GM12801 (cell line): ENCODE measurements around the gene HECA.

Experiments used
- TF ChIP-seq, protein P1 (sequence below): IDR thresholded peaks from one replicate; pipeline ENCODE4 v1.5.1; 2011; ENCODE audit warnings: control low read depth; ENCODE audit not compliant: insufficient read length; ENCODE audit errors: extremely low read depth

Gene HECA

DNA sequence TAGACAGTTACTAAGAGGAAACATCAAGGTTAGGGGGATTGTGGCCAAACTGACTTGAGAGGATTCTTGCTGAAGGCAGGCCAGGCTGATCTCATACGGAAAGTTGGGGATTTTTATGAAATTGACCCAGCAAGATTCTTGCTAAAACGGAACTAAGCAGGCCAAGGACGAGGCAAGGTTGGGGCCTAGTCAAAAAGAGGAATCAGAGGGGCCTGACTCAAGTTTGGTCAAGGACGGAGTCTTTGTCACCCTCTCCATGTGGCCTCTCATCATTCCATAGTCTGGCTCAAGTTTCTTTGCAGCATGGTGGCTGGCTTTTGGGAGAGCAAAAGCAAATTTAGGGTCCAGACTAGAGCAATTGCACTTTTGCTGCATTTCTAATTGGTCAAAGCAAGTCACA is 7.9 kb upstream of the HECA start:
- TF ChIP-seq, protein P1, sequence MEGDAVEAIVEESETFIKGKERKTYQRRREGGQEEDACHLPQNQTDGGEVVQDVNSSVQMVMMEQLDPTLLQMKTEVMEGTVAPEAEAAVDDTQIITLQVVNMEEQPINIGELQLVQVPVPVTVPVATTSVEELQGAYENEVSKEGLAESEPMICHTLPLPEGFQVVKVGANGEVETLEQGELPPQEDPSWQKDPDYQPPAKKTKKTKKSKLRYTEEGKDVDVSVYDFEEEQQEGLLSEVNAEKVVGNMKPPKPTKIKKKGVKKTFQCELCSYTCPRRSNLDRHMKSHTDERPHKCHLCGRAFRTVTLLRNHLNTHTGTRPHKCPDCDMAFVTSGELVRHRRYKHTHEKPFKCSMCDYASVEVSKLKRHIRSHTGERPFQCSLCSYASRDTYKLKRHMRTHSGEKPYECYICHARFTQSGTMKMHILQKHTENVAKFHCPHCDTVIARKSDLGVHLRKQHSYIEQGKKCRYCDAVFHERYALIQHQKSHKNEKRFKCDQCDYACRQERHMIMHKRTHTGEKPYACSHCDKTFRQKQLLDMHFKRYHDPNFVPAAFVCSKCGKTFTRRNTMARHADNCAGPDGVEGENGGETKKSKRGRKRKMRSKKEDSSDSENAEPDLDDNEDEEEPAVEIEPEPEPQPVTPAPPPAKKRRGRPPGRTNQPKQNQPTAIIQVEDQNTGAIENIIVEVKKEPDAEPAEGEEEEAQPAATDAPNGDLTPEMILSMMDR, result no peak

GRCh38 chr6:139129284-139129683 is 5.6 kb upstream of the HECA start:
- TF ChIP-seq, protein P1, result no peak

- TF ChIP-seq, protein P1, result no peak
These were observed 3.1 kb upstream of the HECA start for GRCh38 chr6:139131736-139132280.

DNA sequence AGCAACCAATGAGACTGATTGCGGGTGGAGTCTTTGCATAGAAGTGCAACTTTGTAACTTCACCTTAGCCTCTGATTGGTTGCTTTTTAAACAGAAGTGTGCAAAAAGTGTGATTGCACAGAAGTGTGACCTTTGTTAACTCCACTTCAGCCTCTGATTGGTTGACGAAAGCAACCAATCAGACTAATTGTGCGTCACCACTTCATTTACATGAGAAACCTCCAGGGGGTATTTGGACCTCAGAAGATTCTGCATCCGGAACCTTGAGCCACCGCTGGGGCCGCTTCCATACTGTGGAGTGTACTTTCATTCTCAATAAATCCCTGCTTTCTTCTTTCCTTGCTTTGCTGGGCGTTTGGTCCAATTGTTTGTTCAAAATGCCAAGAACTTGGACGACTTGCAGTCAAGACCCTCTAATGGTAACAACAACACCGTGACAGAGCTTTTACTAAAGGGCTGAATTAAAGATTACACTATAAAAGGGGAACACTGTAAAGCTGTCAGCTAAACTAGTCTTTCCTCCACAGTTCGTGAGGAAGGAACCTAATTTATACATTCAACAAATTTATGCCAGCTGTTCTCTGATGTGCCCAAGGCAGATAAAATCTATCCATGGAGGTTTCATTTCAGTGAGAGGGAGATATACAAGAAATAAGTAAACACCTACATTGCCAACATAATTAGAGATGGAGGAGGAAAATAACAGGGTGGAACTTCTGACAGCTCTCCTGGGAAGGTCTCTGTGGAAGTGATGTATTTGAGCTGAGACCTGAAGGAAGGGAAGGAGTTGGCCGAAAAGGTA is 1.4 kb upstream of the HECA start:
- TF ChIP-seq, protein P1, result no peak

GRCh38 chr6:139134064-139134395 is 850 bp upstream of the HECA start:
- TF ChIP-seq, protein P1, result no peak

- TF ChIP-seq, protein P1, result no peak
These were observed 982 bp downstream of the HECA start for GRCh38 chr6:139135578-139136545.

DNA sequence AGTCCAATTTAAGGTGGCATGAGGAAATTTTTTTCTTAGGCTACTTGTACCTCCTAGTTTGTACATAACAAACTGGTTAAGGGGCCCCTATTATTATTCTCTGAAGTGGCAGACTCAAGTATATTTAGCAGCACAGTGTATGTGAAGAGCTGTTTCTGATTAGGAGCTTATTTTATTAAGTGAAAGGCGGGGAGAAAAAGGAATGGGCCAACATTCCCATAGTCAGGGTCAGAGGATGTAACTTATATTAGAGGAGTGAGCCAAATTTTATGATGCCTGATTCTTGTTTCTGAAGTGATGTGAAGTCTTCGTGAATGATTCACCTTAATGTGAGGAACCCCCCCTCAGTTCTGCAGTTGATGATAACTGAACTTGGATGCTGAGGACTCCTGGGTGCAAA is 2.8 kb downstream of the HECA start:
- TF ChIP-seq, protein P1, result no peak
